NK-92 (cell line): ENCODE results near the gene RICTOR.
"Not testable (repeated sequence)": the region's sequence is repeated elsewhere in the genome, so short reads cannot be mapped to it uniquely, and the experiment has no call there.

Experiments
- DNase-seq: peaks from one replicate; lab custom pipeline; 2025; ENCODE audit not compliant: unreplicated experiment; lab: John Stamatoyannopoulos, UW

The RICTOR gene

DNA sequence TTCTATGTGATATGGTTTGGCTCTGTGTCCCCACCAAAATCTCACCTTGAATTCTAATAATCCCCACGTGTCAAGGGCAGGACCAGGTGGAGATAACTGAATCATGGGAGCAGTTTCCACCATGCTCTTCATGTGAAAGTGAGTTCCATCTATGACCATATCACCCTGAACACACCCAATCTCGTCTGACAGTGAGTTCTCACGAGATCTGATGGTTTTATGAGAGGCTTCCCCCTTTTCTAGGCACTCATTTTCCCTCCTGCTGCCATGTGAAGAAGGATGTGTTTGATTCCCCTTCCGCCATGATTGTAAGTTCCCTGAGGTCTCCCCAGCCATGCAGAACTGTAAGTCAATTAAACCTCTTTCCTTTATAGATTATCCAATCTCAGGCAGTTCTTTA is 64.2 kb downstream of the RICTOR start:
- DNase-seq: no peak

GRCh38 chr5:39009280-39009679 is 64.9 kb downstream of the RICTOR start:
- DNase-seq: no peak

- no peak for DNase-seq
Observed at GRCh38 chr5:39006650-39007049, 67.5 kb downstream of the RICTOR start.

DNA sequence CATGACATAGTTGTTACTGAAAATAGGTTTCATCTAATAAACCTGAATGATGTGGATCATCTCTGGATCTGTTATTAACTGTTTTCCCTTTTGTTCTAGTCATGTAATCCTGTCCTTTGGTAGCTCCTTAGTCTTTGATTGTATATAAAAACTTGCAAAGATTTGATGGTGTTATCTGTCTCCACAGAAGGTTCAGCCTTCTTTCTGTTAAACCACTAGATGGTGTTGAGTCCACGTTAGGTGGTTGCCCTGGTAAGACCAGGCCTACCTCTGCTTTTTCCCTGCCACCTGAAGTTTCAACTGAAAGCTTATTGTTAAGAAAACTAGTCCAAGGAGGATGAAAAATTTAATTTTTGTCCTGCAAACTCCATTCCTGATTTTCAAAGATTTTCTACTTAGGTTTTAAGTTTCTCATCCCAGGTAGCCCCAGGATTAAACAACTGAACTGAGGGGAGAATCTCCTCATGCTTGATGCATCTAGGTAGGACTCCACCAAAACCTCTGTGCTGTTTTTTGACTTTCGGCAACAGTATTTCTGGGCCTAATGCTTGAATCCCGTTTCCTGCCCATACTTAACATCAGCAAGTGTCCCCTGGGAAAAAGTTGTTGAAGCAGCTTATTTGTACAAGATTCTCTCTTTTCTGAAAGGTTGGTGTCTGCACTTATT is 68.5 kb downstream of the RICTOR start:
- DNase-seq: no peak

DNA sequence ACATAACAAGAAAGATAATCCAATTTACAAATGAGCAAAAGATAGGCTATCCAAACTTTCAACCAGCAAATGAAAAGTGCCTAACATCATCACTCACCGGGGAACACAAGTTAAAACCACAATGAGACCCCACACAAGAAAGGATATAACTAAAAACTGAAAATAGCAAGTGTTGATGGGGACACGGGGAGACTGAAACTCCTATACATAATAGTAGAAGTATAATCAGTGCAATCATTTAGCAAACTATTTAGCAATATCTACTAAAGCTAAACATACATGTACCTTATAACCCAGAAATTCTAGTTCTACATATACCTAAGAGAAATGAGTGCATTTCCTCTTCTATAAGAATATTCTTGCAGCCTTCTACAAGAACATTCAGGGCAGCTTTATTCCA is 72.5 kb downstream of the RICTOR start:
- no peak for DNase-seq

DNA sequence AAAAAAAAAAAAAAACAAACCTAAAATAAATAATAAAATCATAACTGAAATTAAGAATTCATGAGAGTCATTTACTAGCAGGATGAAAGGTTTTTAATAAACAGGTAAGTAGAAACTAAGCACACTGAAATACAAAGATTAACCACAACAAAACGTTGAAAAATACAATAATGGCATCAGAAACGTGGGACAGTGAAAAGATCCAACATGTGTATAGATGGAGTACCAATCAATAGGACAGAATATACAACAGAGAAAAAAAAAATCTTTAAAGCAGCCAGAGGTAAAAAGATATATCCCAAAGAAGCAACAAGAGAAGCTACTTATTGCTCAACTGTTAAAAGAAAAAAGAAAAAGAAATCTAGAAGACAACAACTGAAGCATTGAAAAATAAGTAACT is 75.2 kb downstream of the RICTOR start:
- DNase-seq: no peak

GRCh38 chr5:38997591-38997990 is 76.6 kb downstream of the RICTOR start:
- DNase-seq: no peak

DNA sequence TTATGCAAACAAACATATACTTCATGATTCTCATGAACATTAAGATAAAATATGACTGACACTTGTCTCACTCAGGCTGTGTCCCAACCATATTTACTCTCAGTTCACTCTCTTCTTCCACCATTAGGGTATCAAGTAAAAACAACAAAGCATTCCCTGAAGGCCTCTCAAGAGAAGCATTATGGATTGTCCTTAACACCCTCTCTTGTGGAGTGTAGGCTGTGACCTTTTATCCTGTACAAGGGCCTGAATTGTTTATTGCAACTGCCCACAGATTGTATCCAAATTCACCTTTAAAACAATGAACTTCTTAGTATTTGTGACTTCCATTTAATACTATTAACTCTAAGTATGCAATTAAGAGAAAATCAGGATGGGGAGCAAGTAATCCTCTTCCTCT is 78.1 kb downstream of the RICTOR start:
- DNase-seq: no peak

DNA sequence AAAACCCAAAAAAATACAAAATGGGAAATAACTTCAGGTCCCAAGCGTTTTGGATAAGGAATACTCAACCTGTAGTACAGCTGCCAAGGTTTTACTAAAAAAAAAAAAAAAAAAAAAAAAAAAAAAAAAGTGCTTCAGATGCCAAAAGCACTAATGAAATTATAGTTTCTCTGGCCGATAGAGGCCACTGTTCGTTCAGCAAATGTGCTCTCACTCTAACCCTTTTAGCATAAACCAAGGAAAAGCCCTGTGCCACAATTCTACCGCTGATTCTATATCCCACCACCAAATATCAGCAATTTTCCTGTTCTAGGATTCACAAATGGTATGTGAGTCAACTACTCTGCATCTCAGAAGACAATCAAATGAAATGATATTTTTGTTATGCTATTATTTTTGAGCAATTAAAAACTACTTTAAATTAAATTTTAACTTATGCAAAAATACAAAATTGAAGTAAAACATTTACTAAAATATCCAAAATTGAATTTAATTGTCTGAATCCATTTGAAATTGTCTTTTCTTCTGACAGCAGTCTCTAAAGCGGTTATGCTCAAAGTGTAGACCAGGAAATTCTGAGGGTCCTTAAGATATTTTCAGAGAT is 79.8 kb downstream of the RICTOR start:
- DNase-seq: no peak

DNA sequence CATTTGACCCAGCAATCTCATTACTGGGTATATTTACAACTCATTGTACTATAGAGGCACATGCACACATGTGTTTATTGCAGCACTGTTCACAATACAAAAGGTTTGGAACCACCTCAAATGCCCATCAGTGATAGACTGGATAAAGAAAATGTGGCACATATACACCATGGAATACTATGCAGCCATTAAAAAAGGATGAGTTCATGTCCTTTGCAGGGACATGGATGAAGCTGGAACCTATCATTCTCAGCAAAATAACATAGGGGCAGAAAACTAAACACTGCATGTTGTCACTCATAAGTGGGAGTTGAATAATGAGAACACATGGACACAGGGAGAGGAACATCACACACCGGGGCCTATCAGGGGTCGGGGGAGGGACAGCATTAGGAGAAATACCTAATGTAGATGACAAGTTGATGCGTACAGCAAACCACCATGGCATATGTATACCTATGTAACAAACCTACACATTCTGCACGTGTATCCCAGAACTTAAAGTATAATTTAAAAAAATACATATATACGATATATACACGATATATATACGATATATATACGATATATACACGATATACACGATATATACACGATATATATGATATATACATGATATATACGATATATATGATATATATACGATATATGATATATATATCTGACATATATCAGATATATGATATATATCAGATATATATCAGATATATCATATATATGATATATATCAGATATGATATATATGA is 84.1 kb downstream of the RICTOR start:
- not testable (repeated sequence) for DNase-seq

DNA sequence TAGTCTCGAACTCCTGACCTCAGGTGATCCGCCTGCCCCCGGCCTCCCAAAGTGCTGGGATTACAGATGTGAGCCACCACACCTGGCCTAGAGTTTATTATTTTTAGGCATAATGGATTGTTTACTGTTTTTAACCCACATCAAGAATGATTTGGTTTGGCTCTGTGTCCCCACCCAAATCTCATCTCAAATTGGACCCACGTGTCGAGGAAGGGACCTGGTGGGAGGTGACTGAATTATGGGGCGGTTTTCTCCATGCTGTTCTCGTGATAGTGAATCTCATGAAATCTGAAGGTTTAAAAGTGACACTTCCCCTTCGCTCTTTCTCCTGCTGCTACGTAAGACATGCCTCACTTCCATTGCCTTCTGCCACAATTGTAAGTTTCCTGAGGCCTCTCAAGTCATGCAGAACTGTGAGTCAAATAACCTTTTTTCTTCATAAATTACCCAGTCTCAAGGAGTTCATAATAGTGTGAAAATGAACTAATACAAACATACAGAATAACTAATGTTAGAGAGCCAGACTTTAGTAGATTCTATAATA is 88.2 kb downstream of the RICTOR start:
- DNase-seq: no peak

- no peak for DNase-seq
Observed at GRCh38 chr5:38979535-38979934, 94.7 kb downstream of the RICTOR start.

DNA sequence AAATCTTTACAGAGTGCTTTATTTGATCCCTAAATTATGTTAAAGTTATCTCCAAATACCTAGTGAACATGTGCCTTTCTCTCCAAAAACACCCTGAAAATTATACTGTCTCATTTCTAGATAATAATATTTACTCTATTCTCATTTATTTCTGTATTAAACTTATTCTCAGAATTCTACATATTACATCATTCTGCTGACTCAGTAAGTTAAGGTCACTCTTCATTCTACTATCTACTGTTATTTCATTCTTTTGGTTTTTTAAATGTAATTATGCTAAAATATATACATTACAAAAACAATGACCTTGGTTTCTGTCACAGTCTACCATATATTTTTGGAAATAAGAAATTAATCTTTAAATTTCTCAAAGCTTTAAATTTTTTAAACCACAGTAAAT is 96.2 kb downstream of the RICTOR start:
- no peak for DNase-seq

DNA sequence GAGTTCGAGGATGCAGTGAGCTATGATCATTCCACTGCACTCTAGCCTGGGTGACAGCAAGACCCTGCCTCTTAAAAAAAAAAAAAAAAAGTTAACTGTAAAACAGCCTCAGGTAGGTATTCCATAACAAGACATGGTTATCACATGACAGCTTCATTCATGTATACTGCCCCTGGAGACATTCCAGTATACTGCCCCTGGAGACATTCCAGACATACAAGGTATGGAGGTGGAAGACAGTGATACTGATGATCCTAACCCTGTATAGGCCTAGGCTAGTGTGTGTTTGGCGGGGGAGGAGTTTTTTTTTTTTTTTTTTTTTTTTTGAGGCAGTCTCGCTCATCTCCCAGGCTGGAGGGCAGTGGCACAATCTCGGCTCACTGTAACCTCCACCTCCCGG is 105.5 kb downstream of the RICTOR start:
- DNase-seq: no peak

DNA sequence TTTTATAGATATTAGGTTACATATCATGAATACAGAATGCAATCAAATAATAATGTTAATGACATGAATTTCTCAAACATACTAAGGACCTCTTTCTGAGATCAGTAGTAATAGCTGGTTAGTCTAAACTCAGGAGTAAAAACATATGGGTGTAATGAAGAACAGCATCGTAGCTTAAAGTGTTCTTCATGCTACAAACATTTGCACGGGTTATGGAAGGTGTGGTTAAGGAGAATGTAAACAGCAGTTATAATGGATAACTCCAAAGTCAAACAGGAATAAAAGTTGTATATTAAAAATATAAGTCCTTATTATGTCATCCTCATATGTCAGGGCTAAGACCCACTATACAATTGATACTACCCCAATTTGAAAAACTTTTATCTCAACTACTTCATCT is 112.5 kb downstream of the RICTOR start:
- no peak for DNase-seq

- DNase-seq: no peak
Observed at GRCh38 chr5:38953426-38954012, 120.7 kb downstream of the RICTOR start.

GRCh38 chr5:38948501-38948900 is 125.7 kb downstream of the RICTOR start:
- DNase-seq: no peak

GRCh38 chr5:38944282-38944681 is 129.9 kb downstream of the RICTOR start:
- no peak for DNase-seq

DNA sequence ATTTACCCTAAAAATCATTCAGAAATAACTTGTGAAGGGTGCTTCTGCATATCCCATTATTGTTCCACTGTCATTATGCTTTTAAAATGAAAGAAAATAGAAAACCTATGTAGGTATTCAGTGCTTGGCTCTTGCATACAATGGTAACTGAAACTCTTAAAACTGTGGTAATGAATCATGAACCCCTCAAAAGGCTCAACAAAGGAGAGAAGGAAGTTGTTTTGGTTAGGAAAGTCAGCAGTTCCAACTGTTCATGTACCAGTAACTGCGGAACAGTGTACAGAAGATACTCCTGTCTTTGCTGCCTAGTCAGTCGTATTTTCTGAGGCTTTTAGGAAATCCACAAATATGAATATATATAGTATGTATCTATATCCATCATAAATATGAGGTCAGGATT is 132.3 kb downstream of the RICTOR start:
- no peak for DNase-seq

DNA sequence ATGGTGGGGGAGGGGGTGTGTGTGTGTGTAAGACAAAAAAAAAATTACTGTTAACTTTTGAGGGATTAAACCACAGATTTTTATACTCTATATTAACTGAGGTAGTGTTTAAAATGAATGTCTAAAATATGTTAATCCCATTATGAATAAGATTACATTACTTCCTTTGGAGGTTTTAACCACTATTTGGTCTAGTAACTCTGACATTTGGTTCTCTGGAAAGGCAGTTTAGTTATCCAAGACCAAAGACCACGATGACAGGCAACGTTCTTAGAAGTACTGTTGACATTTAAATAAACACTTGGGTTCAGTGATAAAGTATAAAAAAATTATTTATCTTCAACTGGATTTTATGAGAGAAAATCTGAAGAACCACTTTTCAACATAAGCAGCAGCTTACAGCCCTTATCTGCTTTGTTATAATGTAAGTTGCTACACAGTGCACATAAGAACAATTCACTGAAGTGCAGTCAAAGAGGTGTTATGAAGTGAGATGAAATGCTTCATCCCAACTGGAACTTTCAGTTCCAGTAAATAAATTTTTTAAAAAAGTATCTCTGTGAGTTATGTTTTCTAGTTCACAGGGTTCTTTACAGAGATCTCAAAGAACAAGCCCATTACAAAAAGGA is 133.9 kb downstream of the RICTOR start:
- DNase-seq: no peak

DNA sequence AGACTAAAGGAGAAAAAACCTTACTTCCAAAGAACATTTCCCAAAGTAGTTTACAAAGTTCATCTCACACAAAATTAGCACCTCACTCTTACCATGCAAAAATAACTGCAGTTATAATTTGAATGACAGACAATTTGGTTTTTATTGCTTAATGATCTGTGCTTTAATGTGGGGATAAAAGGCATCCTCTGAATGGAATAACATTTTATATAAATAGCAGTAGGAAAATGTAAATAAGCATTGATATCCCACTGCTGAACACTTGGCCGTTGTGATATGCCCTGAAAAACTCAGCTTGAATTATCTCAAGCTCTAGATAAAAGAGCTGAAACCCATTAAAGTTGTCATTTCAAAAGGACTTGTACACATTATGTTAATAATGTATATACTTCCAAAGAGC is 135.2 kb downstream of the RICTOR start:
- no peak for DNase-seq
